ENCODE data around the gene CHRDL1.

GRCh38 chrX:110699109-110699508 is 96.5 kb downstream of the CHRDL1 start:
- no peak for TF ChIP-seq EZH2 (IDR thresholded peaks at IDR 0.05)
- no peak for TF ChIP-seq FOXP2 (optimal IDR thresholded peaks at IDR 0.05; ENCODE audit: control extremely low read depth, extremely low read length, insufficient read depth)
- TF ChIP-seq POLR2AphosphoS5 (IDR thresholded peaks at IDR 0.05; ENCODE audit: borderline replicate concordance, low read depth, low read length): no peak
